Activated CD8-positive, alpha-beta T cell treated with anti-CD3 and anti-CD28 coated beads for 36 hours (primary cell): ENCODE measurements around the gene MAGI2. TPM values are rescaled to one million over a fixed set of nuclear protein-coding genes. Genes with fewer than 3 reads are reported as not detected.

Experiments
- ATAC-seq: fragments of 200-7000 bp; cut with Tn5 transposase; one replicate; pipeline ENCODE4 v1.10.0; 2021; ENCODE audit warnings: mild to moderate bottlenecking, moderate library complexity
- CTCF ChIA-PET: fragments of 350-600 bp; sonication (Branson Sonifier 250); formaldehyde crosslinking; loops from one replicate; lab custom pipeline; 2021; ENCODE audit warnings: antibody characterized with exemption; lab: Charles Lee
- POLR2A ChIA-PET: fragments of 350-600 bp; sonication (Branson Sonifier 250); formaldehyde crosslinking; loops from one replicate; lab custom pipeline; 2021; ENCODE audit warnings: antibody characterized with exemption; lab: Charles Lee
- DNase-seq: peaks from one replicate; pipeline ENCODE4 v3.0.0-alpha.2; 2020
- H3K27ac Mint-ChIP-seq: one replicate; pipeline ENCODE4 v1.8.0; 2021; ENCODE audit warnings: mild to moderate bottlenecking, mixed read lengths
- H3K27me3 Mint-ChIP-seq: one replicate; pipeline ENCODE4 v1.8.0; 2021; ENCODE audit warnings: mixed read lengths
- H3K36me3 Mint-ChIP-seq: one replicate; pipeline ENCODE4 v1.8.0; 2021; ENCODE audit warnings: low read depth, mixed read lengths
- H3K4me1 Mint-ChIP-seq: one replicate; pipeline ENCODE4 v1.8.0; 2021; ENCODE audit warnings: low read depth, mixed read lengths
- H3K4me3 Mint-ChIP-seq: one replicate; pipeline ENCODE4 v1.8.0; 2021; ENCODE audit warnings: mild to moderate bottlenecking, moderate library complexity, mixed read lengths
- H3K9me3 Mint-ChIP-seq: one replicate; pipeline ENCODE4 v1.8.0; 2021; ENCODE audit warnings: mixed read lengths
- CTCF ChIP-seq: fragments of 200-600 bp; IDR thresholded peaks from one replicate; pipeline ENCODE4 v1.8.0; 2022; ENCODE audit warnings: antibody characterized with exemption, mild to moderate bottlenecking
- intact Hi-C: fragments of 100-400 bp; cut with micrococcal nuclease; formaldehyde crosslinking; loops from one replicate; pipeline ENCODE4 v1.10.0; 2022
- total RNA-seq, 2 experiments: library from RNA; stranded (reverse); gene quantifications; one replicate each; pipeline ENCODE4 v1.2.3, GENCODE V29; 2021

MAGI2 gene
- total RNA-seq, 2 experiments from 2014 or later = 0.04 to 0.09 TPM

GRCh38 chr7:78039790-78040776 is 1413.4 kb downstream of the MAGI2 start:
- DNase-seq (peak; percentile 68), ATAC-seq (peak; percentile 93)
- H3K9me3 Mint-ChIP-seq = no peaks in the 10 kb centered on the region
- POLR2A ChIA-PET = no interaction called here
- TF ChIP-seq CTCF = peak; percentile 97
- no peak overlapping the region for H3K27ac Mint-ChIP-seq
- CTCF ChIA-PET = interaction anchor here (0.6 to 9.0 kb wide), 40 partner anchors 9 to 537 kb away, joined by 3 to 93 read pairs (median 4); no protein-coding TSS in a partner anchor
- intact Hi-C loops = loop anchor here (10.0 kb wide), 1 partner anchor 385 kb away; no protein-coding TSS in a partner anchor
- H3K4me3 Mint-ChIP-seq = no peak overlapping the region
- H3K4me1 Mint-ChIP-seq = peaks cover 3% of the 10 kb centered on the region
- H3K36me3 Mint-ChIP-seq = no peaks in the 10 kb centered on the region
- peaks cover 20% of the 10 kb centered on the region for H3K27me3 Mint-ChIP-seq

GRCh38 chr7:78038465-78039080 is 1414.9 kb downstream of the MAGI2 start:
- ATAC-seq (no peak), DNase-seq (no peak)
- Mint-ChIP-seq H3K36me3 (no peaks in the 10 kb centered on the region), H3K27me3 (peaks cover 18% of the 10 kb centered on the region), H3K4me1 (peaks cover 3% of the 10 kb centered on the region), H3K4me3 (no peak overlapping the region), H3K27ac (no peak overlapping the region), H3K9me3 (no peaks in the 10 kb centered on the region)
- no peak for TF ChIP-seq CTCF
- ChIA-PET CTCF (interaction anchor here (1.6 to 9.0 kb wide), 4 partner anchors 19 to 387 kb away, joined by 6 to 93 read pairs (median 32); no protein-coding TSS in a partner anchor), POLR2A (no interaction called here)
- intact Hi-C loops = loop anchor here (10.0 kb wide), 1 partner anchor 384 kb away; no protein-coding TSS in a partner anchor

- POLR2A ChIA-PET = no interaction called here
- TF ChIP-seq CTCF = no peak
- intact Hi-C loops = loop anchor here (10.0 kb wide), 1 partner anchor 383 kb away; no protein-coding TSS in a partner anchor
- Mint-ChIP-seq H3K36me3 (no peaks in the 10 kb centered on the region), H3K4me1 (peaks cover 3% of the 10 kb centered on the region), H3K27ac (no peak overlapping the region), H3K4me3 (no peak overlapping the region), H3K9me3 (no peaks in the 10 kb centered on the region), H3K27me3 (peaks cover 20% of the 10 kb centered on the region)
- ATAC-seq (no peak), DNase-seq (no peak)
- CTCF ChIA-PET = interaction anchor here (1.5 to 9.0 kb wide), 2 partner anchors 18 to 386 kb away, joined by 5 to 93 read pairs; no protein-coding TSS in a partner anchor
Observed at GRCh38 chr7:78037603-78038002, 1415.9 kb downstream of the MAGI2 start.

- Mint-ChIP-seq H3K9me3 (no peaks in the 10 kb centered on the region), H3K4me1 (no peaks in the 10 kb centered on the region), H3K4me3 (no peak overlapping the region), H3K27ac (no peak overlapping the region), H3K27me3 (peaks cover 14% of the 10 kb centered on the region), H3K36me3 (no peaks in the 10 kb centered on the region)
- intact Hi-C loops = loop anchor here (10.0 kb wide), 1 partner anchor 379 kb away; no protein-coding TSS in a partner anchor
- CTCF ChIA-PET = interaction anchor here (2.3 kb wide), 1 partner anchor 13 kb away, joined by 9 read pairs; no protein-coding TSS in a partner anchor
- no peak for ATAC-seq
- POLR2A ChIA-PET = no interaction called here
- DNase-seq = no peak
- no peak for TF ChIP-seq CTCF
Observed at GRCh38 chr7:78033410-78033809, 1420.1 kb downstream of the MAGI2 start.
